Stimulated activated CD4-positive, alpha-beta T cell treated with anti-CD3 and anti-CD28 coated beads, Interleukin-15, amount 100 ng/mL, for 24 hours (primary cell): ENCODE results near the gene AFAP1.

ENCODE experiments used
- DNase-seq: peaks from one replicate; pipeline ENCODE4 v3.0.0-alpha.2; 2020

The AFAP1 gene

GRCh38 chr4:7747566-7747965 lies 192.1 kb downstream of the AFAP1 start:
- no peak for DNase-seq

DNA sequence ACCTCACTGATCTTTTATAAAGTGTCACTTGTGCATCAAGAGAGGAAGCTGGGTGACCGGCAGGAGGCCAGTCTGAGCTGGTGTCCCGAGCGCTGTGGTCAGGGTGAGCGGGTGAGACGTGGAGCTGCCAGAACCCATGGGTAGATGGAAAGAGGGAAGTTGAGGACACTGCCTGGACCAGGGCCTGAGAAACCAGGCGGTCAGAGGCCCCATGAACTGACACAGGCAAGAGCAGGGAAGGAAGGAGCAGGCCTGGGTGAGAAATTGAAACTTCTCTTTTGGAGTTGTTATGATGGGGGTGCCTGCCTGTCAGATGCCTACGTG lies 192.6 kb downstream of the AFAP1 start:
- DNase-seq, result no peak

DNA sequence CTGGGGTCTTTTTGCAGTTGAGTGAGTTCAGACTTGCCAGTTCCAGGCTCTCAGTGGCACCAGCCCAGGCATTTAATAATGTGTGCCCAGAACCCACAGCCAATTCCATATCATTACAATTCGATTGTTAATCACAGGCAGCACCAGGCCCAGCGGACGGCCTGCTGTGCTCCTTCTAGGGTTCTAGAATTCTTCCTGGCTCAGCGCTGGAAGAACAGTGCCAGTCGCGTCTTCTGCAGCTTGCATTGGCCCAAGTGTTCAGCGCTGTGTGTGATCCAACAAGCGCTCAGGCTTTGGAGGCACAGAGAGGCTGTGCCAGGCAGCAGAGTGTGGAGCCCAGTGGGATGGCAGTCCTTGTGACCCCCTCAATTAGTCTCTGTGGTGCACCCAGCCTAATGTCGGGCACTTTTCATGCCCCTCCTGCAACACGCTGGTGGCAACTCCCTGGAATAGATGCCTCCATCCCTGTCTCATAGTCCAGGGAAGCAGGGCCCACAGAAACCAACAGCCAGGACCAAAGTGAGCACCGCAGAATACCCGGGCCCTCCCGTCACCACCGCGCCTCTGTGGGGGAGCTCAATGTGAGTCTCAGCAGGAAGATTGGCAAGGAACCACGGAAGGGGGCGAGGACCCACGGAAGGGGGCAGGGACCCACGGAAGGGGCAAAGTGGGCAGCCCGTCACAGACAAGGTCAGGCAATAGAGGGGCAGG lies 193.2 kb downstream of the AFAP1 start:
- no peak for DNase-seq

DNA sequence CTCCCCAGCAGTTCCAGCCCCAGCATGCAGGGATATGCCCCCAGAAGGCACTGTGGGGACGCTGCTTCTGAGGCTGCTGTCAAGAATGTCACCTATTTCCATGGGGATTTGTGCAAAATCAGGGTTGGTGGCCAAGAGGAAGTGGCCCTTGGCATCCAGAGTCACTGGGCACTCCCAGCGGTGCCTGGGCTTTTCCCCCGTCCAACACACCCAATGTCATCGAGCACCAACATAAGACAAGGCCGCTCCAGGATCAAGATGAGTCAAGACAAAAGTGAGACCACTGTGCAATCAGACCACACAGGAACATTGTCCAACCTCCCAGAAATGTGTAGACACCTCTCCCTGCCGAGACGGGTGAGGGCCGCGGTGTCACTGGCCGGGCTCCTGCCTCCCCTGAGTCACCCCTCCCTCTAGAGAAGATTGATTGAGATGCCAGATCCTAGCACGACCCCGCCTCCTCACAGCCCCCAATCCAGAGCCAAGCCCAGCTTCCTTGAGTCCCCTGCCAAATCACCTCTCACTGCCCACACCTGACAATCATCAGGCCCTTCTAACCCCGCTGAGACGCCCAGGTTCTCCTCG lies 194.3 kb downstream of the AFAP1 start:
- no peak for DNase-seq

DNA sequence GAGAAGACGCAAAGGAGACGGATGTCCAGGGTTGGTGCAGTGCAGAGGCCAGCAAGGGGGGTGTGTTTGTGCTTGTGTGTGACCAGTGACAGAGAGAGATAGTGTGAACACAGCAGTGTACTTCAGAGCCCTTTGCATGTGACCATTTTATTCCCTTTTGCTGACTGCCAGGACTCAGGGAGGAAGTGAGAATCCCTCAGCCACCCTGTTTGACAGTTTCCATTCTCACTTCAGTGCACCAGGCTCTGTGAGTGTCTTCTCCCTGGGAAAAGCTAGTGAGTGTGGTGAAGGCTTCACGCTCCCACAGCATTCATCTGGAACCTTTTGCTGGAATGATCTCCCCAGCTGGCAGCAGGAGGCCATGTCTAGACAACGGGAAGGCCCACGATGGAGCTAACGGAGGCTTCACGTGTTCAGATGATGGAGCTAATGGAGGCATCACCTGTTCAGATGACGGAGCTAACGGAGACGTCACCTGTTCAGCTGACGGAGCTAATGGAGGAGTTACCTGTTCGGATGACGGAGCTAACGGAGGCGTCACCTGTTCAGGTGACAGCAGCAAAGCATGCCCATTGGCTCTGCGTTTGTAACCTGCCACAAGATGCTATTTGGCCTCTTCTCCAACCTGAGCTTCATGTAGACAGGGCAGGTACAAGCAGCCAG lies 195.4 kb downstream of the AFAP1 start:
- no peak for DNase-seq

DNA sequence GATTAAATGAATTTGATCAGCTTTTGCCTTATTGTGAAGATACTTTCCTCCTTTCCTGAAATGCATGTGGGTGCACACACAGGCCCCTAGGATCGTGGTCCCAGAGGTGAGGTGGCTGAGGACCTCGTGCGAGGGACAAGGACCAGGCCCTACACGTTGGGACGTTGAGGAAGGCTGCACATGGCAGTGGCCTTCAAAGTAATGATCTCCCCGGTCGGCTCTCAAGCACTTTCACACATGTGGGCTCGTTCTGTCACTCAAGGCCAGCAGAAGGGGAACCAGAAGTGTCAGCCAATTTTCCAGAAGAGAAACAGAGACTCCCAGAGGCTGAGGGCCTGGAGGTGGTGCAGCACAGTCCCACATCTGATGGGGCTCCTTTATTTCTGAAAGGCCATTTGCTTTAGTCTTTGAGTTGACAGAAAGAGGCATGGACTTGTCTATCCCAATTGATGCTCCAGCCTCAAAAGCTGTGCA lies 196.8 kb downstream of the AFAP1 start:
- no peak for DNase-seq

GRCh38 chr4:7741946-7742806 lies 197.5 kb downstream of the AFAP1 start:
- DNase-seq, result no peak

GRCh38 chr4:7740866-7741525 lies 198.7 kb downstream of the AFAP1 start:
- no peak for DNase-seq

DNA sequence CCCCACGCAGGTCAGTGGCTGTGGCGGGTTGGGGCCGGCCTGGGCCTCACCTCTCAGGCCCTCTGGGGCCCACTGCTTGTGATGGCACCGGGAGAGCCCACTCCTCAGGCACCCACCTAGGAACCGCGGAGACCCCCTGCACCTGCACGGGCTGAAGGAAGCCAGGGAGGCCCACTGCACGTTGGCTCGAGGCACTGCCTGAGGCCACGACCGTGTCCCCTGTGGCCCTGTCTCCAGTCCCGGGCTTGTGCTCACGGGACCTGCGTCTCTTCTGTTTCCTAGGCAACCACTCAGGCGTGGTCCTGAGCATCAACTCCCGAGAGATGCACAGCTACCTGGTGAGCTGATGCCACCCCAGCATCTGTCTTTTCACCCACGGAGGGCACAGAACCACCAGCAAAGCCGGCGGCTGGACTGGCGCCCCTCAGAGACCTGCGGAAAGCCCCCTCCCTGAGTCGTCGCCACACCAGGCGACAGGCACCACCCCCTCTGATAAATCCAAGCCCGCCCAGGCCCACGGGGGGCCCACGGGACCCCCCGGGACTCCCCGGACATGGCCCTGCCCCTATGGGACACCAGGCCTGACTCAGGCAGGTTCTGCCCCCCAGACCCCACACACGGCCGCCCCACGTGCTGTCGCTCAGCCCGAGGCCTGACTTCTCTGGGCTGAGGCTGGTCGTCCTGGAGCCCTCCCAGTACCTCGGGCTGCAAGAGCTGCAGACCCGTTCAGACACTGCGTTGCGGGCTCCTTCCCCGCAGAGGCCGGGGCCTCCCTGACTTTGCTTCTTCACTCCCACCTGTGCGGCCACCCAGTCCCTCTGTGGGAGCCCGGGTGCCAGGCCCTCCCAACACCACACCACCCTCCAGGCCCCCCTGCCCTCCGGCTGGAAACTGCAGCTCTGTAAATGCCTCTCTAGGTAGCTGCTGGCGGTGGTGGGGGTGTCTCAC lies 199.5 kb downstream of the AFAP1 start:
- no peak for DNase-seq

DNA sequence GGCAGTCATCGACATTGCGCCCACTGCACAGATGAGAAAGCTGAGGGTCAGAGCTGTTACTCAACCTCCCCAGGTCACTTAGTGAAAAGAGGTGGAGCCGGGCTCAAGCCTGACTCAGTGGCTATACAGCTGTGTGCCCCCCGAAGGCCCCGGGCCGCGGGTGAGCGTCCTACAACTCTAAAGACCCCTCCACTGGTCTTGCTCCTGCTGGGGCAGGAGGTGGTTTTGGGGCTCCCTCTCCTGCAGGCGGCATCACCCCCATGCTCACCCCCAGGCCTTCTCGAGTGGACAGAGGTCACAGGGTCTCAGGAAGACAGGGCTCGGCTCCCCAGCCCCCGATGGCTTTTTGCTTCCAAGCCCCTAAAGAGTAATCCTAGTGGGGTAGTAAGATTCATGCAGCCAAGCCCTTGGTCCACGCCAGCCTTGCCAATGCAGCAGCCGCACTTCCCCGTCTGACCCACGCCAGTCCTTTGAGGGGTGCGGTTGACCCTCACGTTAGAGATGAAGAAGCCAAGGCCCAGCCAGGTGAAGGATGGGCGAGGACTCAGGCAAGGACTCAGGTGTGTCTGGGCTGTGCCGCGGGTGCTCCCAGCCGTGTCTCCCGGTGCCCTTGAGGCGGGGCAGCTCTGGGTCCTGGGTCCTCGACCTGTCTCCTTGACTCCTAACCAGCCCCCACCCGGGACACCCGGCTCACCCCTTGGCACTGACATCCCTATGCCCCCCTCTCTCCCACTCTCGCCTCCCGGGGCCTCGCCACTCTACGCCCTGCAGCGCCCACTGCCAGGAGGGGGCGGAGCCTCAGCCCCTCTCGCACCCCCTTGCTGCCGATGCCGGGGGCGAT lies 200.4 kb downstream of the AFAP1 start:
- DNase-seq, result no peak

DNA sequence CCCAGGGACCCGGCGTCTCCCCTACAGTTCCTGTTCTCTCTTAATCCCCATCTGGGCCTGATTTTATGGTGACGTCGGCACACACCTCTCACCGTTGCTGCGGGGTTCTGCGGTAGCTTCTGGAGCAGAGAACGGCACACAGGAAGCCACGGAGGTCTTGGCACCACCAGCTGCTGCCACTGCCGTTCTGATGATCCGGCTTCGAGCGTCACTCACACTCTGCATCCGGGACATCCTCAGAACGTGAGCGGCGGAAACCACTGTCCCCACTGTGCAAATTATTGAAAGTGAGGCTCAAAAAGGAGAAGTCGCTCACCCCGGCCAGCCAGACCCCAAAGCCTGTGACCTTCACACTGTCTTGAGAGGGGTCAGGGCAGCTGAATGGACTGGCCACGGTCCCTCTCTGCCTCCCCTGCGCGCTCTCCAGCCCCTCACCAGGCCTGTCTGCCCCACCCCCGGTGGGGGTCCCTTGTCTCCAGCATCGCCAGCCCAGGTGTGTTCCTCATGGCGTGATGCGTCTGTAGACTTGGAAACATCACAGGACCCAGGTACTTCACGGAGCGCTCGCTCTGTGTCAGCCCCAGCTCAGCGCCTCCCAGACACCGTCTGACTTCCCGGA lies 201.1 kb downstream of the AFAP1 start:
- DNase-seq, result no peak

GRCh38 chr4:7737752-7738457 lies 201.8 kb downstream of the AFAP1 start:
- DNase-seq, result no peak

GRCh38 chr4:7737268-7737645 lies 202.4 kb downstream of the AFAP1 start:
- no peak for DNase-seq

- no peak for DNase-seq
Observed at GRCh38 chr4:7736436-7737267, 203.0 kb downstream of the AFAP1 start.

DNA sequence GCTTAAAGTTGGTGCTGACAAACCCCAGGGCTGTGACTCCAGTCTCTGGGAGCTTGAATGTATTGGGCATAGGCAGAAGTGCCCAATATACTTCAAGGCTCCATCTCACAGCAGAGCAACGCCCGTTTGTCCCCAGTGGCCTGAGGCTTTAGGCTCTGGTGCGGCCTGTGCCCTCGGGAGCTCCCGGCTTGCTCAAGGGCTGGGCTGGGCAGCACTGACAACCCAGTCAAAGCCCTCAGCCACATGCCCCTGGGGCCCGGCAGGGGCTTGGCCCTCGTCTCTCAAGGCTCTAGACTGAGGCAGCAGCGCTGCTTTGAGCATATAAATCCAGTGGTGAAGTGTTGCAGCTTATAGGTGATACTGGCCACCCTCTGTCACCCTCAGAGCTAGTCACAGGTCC lies 203.7 kb downstream of the AFAP1 start:
- no peak for DNase-seq

GRCh38 chr4:7735395-7735794 lies 204.3 kb downstream of the AFAP1 start:
- no peak for DNase-seq

DNA sequence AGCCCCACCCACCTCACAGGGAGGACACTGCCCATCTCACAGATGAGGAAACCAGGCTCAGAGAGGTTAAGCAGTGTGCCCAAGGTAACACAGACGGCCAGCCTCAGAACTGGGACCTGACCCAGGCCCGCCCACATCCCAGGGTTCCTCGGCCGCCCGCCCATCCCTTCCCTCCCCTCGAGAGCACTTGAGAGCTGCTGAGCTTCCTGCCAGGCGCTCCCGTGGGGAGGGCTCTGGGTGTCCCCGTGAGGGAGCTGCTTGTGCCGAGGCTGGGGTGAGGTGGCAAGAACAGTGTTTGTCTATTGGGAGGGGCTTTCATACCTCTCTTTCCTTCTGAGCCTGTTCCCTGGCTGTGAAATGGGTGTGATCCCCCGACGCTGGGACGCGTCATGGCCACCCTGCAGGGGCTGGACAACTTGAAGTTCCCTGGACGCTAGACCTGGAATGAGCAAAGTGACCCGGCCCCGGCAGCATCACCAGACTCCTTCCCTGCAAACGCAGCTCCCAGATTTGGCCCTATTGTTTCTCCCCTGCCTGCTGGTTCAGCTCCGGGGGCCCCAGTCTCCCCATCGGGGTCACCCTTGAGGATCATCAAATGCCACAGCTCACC lies 204.9 kb downstream of the AFAP1 start:
- no peak for DNase-seq
